ENCODE results near the gene PTGDR2.

Gene PTGDR2

DNA sequence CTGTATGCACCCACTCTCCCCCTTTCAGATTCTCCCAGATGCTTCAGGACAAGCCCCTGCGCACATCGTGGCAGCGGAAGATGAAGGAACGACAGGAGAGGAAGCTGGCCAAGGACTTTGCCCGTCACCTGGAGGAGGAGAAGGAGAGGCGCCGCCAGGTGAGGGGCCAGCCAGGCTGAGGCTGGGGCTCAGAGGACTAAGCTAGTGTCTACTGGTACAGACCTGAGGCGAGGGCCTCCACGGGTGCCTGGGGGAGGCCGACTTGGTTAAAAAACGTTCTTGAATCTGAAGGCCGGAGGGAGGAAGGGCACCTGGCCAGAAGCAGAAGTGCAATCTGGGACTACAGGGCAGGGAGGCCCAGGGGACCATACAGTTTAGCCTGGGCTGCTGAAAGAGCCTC lies 7.9 kb downstream of the PTGDR2 start:
- Histone ChIP-seq H2AFZ (ENCODE audit: low read depth, low read length) (no peak overlapping the region), H3K27me3 (ENCODE audit: insufficient read depth, low read length) (no peaks in the 10 kb centered on the region), H3K9me3 (ENCODE audit: low read length) (no peaks in the 10 kb centered on the region), H3K36me3 (ENCODE audit: insufficient read depth, low read length) (peaks cover 25% of the 10 kb centered on the region), H3K4me1 (ENCODE audit: insufficient read depth, low read length) (peaks cover 26% of the 10 kb centered on the region), H3K4me3 (ENCODE audit: low read length) (no peak overlapping the region)

DNA sequence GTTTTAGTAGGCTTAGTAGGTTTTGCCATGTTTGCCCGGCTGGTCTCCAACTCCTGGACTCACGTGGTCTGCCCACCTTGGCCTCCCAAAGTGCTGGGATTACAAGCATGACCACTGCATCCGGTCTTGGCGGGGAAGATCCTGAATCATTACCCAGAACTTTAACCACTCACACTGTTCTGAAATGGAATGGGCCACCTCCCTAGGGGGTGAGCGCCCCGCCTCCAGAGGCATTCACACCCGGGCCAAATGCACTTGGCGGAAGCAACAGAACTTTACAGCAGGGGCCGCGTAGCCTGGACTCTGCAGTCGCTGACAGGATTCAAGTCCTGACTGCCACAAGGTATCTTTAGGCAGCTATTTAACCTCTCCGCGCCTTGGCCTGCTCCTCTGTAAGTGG lies 8.5 kb downstream of the PTGDR2 start:
- H2AFZ ChIP-seq (ENCODE audit: low read depth, low read length), result no peak overlapping the region
- no peak overlapping the region for H3K4me3 ChIP-seq (ENCODE audit: low read length)
- H3K4me1 ChIP-seq (ENCODE audit: insufficient read depth, low read length), result peaks cover 30% of the 10 kb centered on the region
- no peaks in the 10 kb centered on the region for H3K27me3 ChIP-seq (ENCODE audit: insufficient read depth, low read length)
- H3K36me3 ChIP-seq (ENCODE audit: insufficient read depth, low read length), result peaks cover 25% of the 10 kb centered on the region
- no peaks in the 10 kb centered on the region for H3K9me3 ChIP-seq (ENCODE audit: low read length)

DNA sequence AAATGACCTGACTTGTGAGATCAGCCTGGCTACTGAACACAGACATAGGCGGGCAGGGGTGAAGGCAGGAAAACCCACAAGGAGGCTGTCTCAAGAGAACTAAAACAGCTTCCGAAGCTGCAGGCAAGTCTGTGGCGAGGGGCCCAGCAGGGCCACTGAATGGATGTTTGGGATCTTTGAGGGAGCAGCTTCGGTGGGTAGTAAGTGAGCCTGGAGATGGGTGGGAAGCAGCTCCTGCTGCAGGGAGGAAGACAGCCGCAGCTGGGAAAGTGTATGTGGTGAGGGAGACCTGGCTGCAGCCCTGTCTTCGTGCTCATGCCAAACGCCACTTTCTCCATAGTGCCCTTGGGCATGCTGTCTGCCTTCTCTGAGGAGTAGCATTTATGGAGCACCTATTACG lies 10.4 kb downstream of the PTGDR2 start:
- Histone ChIP-seq H3K27me3 (ENCODE audit: insufficient read depth, low read length) (no peaks in the 10 kb centered on the region), H3K4me1 (ENCODE audit: insufficient read depth, low read length) (peaks cover 34% of the 10 kb centered on the region), H2AFZ (ENCODE audit: low read depth, low read length) (no peak overlapping the region), H3K4me3 (ENCODE audit: low read length) (no peak overlapping the region), H3K36me3 (ENCODE audit: insufficient read depth, low read length) (peaks cover 10% of the 10 kb centered on the region), H3K9me3 (ENCODE audit: low read length) (no peaks in the 10 kb centered on the region)

GRCh38 chr11:60844870-60845221 lies 10.9 kb downstream of the PTGDR2 start:
- peaks cover 34% of the 10 kb centered on the region for H3K4me1 ChIP-seq (ENCODE audit: insufficient read depth, low read length)
- H3K4me3 ChIP-seq (ENCODE audit: low read length), result no peak overlapping the region
- no peaks in the 10 kb centered on the region for H3K27me3 ChIP-seq (ENCODE audit: insufficient read depth, low read length)
- H3K9me3 ChIP-seq (ENCODE audit: low read length), result no peaks in the 10 kb centered on the region
- H3K36me3 ChIP-seq (ENCODE audit: insufficient read depth, low read length), result peaks cover 8% of the 10 kb centered on the region
- no peak overlapping the region for H2AFZ ChIP-seq (ENCODE audit: low read depth, low read length)

GRCh38 chr11:60844045-60844869 lies 11.5 kb downstream of the PTGDR2 start:
- H3K9me3 ChIP-seq (ENCODE audit: low read length), result no peaks in the 10 kb centered on the region
- H3K36me3 ChIP-seq (ENCODE audit: insufficient read depth, low read length), result peaks cover 5% of the 10 kb centered on the region
- no peak overlapping the region for H2AFZ ChIP-seq (ENCODE audit: low read depth, low read length)
- H3K4me3 ChIP-seq (ENCODE audit: low read length), result peak overlapping the region; percentile 65
- H3K27me3 ChIP-seq (ENCODE audit: insufficient read depth, low read length), result no peaks in the 10 kb centered on the region
- H3K4me1 ChIP-seq (ENCODE audit: insufficient read depth, low read length), result peaks cover 34% of the 10 kb centered on the region

GRCh38 chr11:60842668-60843600 lies 12.8 kb downstream of the PTGDR2 start:
- Histone ChIP-seq H3K4me3 (ENCODE audit: low read length) (peak overlapping the region; percentile 65), H3K4me1 (ENCODE audit: insufficient read depth, low read length) (peaks cover 34% of the 10 kb centered on the region), H3K36me3 (ENCODE audit: insufficient read depth, low read length) (no peaks in the 10 kb centered on the region), H3K27me3 (ENCODE audit: insufficient read depth, low read length) (no peaks in the 10 kb centered on the region), H2AFZ (ENCODE audit: low read depth, low read length) (peak overlapping the region; percentile 87), H3K9me3 (ENCODE audit: low read length) (no peaks in the 10 kb centered on the region)

DNA sequence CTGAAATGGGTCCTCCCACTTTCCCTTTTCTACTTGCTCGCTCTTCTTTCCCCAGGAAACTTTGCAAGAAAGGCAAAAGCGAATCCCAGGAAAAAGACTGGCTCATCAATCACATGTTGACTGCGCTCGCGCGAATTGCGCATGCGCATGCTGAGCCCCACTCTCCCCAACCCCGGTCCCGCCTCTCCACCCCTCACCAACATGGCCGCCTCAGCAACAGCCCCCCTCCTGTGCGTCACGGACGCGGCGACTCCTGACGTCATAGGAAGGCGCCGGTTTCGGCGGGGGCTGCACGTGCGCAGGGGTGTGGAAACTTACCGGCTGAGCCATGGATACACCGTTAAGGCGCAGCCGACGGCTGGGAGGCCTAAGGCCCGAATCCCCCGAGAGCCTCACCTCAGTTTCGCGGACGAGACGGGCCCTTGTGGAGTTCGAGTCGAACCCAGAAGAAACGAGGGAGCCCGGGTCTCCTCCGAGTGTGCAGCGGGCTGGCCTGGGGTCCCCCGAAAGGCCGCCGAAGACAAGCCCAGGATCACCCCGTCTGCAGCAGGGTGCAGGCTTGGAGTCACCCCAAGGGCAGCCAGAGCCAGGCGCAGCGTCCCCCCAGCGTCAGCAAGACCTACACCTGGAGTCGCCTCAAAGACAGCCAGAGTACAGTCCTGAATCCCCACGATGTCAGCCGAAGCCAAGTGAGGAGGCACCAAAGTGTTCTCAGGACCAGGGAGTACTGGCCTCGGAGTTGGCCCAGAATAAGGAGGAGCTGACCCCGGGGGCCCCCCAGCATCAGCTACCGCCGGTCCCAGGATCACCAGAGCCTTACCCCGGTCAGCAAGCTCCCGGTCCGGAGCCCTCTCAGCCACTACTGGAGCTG lies 13.7 kb downstream of the PTGDR2 start, which contains the start of gene CCDC86:
Gene CCDC86, plus strand, starts transcription at position 317 of the 871 bp plus-strand sequence. Its CDS starts 12 bp downstream, at position 329.
- H3K27me3 ChIP-seq (ENCODE audit: insufficient read depth, low read length), result peaks cover 4% of the 10 kb centered on the region
- H3K4me1 ChIP-seq (ENCODE audit: insufficient read depth, low read length), result peaks cover 34% of the 10 kb centered on the region
- H2AFZ ChIP-seq (ENCODE audit: low read depth, low read length), result peak within 1 kb of the TSS; percentile 87
- no peaks in the 10 kb centered on the region for H3K9me3 ChIP-seq (ENCODE audit: low read length)
- H3K36me3 ChIP-seq (ENCODE audit: insufficient read depth, low read length), result no peaks in the 10 kb centered on the region
- H3K4me3 ChIP-seq (ENCODE audit: low read length), result peak within 1 kb of the TSS; percentile 65

DNA sequence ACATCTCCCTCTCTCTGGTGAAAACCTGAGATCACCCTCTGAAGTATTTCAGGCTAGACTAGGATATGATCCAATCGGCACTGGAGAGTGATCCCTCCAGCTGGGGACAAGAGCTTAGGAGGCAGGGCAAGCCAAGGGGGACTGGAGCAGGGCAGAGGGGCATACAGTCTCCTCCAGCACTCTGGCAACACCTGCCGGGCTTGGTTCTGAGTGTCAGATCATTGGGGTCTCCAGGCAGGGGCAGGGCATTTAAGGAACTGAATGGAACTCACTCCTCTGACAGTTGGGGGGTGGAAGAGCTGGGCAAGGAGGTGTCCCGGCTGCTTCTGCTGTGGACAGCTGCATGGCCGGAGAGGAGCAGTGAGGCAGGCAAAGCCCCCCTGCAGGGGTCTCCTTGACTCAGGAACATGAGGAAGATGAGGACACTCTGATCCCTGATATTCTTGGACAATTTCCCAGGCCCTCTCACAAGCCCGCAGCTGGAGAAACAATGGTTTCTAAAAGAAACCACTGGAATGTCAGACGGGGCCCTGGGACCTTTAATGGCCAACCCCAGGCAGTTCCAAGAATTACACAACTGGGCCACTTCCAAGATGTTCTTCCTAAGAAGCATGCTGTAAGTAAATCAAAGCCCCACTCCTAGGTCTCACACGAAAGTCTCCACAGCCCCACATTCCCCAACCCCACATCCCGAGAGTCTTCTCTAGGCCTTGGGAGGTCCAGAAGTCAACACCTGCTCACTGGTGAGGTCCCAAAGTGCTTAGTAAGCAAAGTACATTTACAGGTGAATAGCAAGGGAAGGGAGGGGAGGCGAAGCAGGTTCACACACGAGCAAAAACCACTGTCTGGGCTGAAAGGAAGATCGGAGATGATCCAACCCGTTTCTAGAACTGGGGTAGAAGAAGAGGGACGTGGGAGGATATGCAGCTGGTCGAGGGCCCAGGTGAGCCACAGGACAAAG lies 15.0 kb downstream of the PTGDR2 start:
- Histone ChIP-seq H3K27me3 (ENCODE audit: insufficient read depth, low read length) (peaks cover 9% of the 10 kb centered on the region), H2AFZ (ENCODE audit: low read depth, low read length) (peak overlapping the region; percentile 87), H3K4me1 (ENCODE audit: insufficient read depth, low read length) (peaks cover 34% of the 10 kb centered on the region), H3K4me3 (ENCODE audit: low read length) (no peak overlapping the region), H3K9me3 (ENCODE audit: low read length) (no peaks in the 10 kb centered on the region), H3K36me3 (ENCODE audit: insufficient read depth, low read length) (no peaks in the 10 kb centered on the region)

GRCh38 chr11:60838132-60838531 lies 17.6 kb downstream of the PTGDR2 start:
- H2AFZ ChIP-seq (ENCODE audit: low read depth, low read length), result no peak overlapping the region
- H3K27me3 ChIP-seq (ENCODE audit: insufficient read depth, low read length), result peaks cover 17% of the 10 kb centered on the region
- no peak overlapping the region for H3K4me3 ChIP-seq (ENCODE audit: low read length)
- peaks cover 10% of the 10 kb centered on the region for H3K4me1 ChIP-seq (ENCODE audit: insufficient read depth, low read length)
- no peaks in the 10 kb centered on the region for H3K9me3 ChIP-seq (ENCODE audit: low read length)
- no peaks in the 10 kb centered on the region for H3K36me3 ChIP-seq (ENCODE audit: insufficient read depth, low read length)

DNA sequence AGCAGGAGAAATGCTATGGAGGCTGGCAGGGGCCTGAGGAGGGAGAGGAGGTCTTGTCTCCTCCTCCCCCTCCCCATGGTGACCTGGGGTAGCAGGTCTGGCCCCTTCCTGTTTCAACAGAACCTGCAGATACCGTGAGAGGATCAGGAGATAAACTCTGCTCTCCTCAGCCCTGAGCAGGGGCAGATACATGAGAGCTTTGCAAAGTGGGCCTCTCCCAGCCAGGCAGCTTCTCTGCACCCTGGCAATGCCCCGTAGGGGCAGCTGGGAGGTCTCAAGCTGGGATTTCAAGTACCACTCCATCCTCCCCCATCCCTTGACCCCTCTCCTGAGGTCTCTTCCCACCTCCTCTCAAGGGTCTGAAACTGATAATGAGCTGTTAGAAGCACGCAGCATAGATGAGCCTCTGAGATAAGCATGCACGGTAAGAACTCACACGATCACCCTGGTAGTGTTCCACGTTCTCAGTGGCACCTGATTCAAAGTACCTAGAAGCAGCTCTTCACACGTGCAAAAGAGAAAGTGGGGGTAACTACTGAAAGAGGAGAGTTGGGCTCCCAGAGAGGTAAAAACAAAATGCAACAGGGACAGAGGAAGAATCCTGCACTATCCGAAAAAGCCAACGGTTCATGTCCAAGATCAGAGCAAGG lies 18.8 kb downstream of the PTGDR2 start:
- Histone ChIP-seq H3K27me3 (ENCODE audit: insufficient read depth, low read length) (peaks cover 22% of the 10 kb centered on the region), H3K36me3 (ENCODE audit: insufficient read depth, low read length) (no peaks in the 10 kb centered on the region), H3K4me3 (ENCODE audit: low read length) (no peak overlapping the region), H2AFZ (ENCODE audit: low read depth, low read length) (no peak overlapping the region), H3K9me3 (ENCODE audit: low read length) (no peaks in the 10 kb centered on the region), H3K4me1 (ENCODE audit: insufficient read depth, low read length) (peaks cover 4% of the 10 kb centered on the region)

GRCh38 chr11:60835534-60835846 lies 20.3 kb downstream of the PTGDR2 start:
- Histone ChIP-seq H3K27me3 (ENCODE audit: insufficient read depth, low read length) (peaks cover 22% of the 10 kb centered on the region), H3K4me1 (ENCODE audit: insufficient read depth, low read length) (no peaks in the 10 kb centered on the region), H3K36me3 (ENCODE audit: insufficient read depth, low read length) (no peaks in the 10 kb centered on the region), H2AFZ (ENCODE audit: low read depth, low read length) (no peak overlapping the region), H3K9me3 (ENCODE audit: low read length) (no peaks in the 10 kb centered on the region), H3K4me3 (ENCODE audit: low read length) (no peak overlapping the region)
